K562 (cell line): Measurements from ENCODE around the gene SHLD1. TPM values are rescaled to one million over a fixed set of nuclear protein-coding genes. Genes with fewer than 3 reads are reported as not detected.

ENCODE experiments used
- ATAC-seq: fragments of 200-7000 bp; cut with Tn5 transposase; 3 replicates; pipeline ENCODE4 v1.9.1; 2020; ENCODE audit warnings: moderate library complexity
- BruUV-seq: library from RNA; stranded (reverse); fragments of 400-500 nt; replicated peaks from 2 replicates; lab custom pipeline; 2021; lab: Mats Ljungman, UMichigan
- CTCF ChIA-PET: fragments of 300-600 bp; formaldehyde crosslinking; extraction: SDS; loops from one replicate; lab custom pipeline; 2021; ENCODE audit warnings: low intra/inter-chr PET ratio; lab: Yijun Ruan, JAX
- POLR2A ChIA-PET: fragments of 300-600, 350-650 bp; sonication (Branson Sonifier 250); formaldehyde crosslinking; extraction: SDS; loops from one replicate; lab custom pipeline; 2021; ENCODE audit warnings: antibody characterized with exemption, inconsistent platforms; lab: Yijun Ruan, JAX
- DNase-seq, 4 experiments: peaks; one replicate each; pipeline versions ENCODE4 v3.0.0 to v3.0.0-alpha.2; 2011 to 2018; ENCODE audit warnings: low spot score in 3 of 4, mixed read lengths in 3 of 4; ENCODE audit errors: extremely low read depth in 1 of 4
- FAIRE-seq: peaks from 2 replicates; lab custom pipeline; 2011; peaks lifted over from hg19 to GRCh38; lab: Jason Lieb, UNC
- H2AFZ ChIP-seq: 2 replicates; pipeline ENCODE4 v1.6.0; 2011; ENCODE audit warnings: low read depth, low read length, control low read depth, inconsistent platforms
- H3K27ac ChIP-seq: fragments of 200-600 bp; 3 replicates; pipeline ENCODE4 v1.8.0; 2011; ENCODE audit warnings: low read depth, mild to moderate bottlenecking, control low read depth, inconsistent platforms, low read length, moderate library complexity, mixed read lengths; ENCODE audit errors: extremely low read depth
- H3K27me3 ChIP-seq, 2 experiments: fragments of 300-600 bp in 1 of 2; 2 replicates in 1 of 2; 3 replicates in 1 of 2; pipeline versions ENCODE4 v1.6.0 to v1.8.0; 2011; ENCODE audit warnings: inconsistent platforms in 2 of 2, low read length in 2 of 2, mild to moderate bottlenecking in 1 of 2, mixed read lengths in 1 of 2, moderate library complexity in 1 of 2; ENCODE audit not compliant: control insufficient read depth in 2 of 2, insufficient read depth in 2 of 2
- H3K36me3 ChIP-seq: fragments of 300-600 bp; 3 replicates; pipeline ENCODE4 v1.8.0; 2011; ENCODE audit warnings: mild to moderate bottlenecking, low read length, inconsistent platforms; ENCODE audit not compliant: control insufficient read depth, insufficient read depth
- H3K4me1 ChIP-seq, 2 experiments: fragments of 200-600 bp in 1 of 2; replicated peaks in 1 of 2; 2 replicates in 1 of 2; 3 replicates in 1 of 2; pipeline versions ENCODE4 v1.5.1 to v1.8.0; 2011; ENCODE audit warnings: inconsistent platforms in 2 of 2, low read length in 2 of 2, mild to moderate bottlenecking in 1 of 2, mixed read lengths in 1 of 2, moderate library complexity in 1 of 2; ENCODE audit not compliant: control insufficient read depth in 2 of 2, insufficient read depth in 2 of 2
- H3K4me2 ChIP-seq: 2 replicates; pipeline ENCODE4 v1.6.1; 2011; ENCODE audit warnings: low read length, control low read depth, inconsistent platforms, mixed read lengths; ENCODE audit not compliant: insufficient read depth
- H3K4me3 ChIP-seq: fragments of 200-600 bp; sonication (generic), shearing (Covaris generic); 2 replicates; pipeline ENCODE4 v1.5.1; 2016; ENCODE audit warnings: control low read depth, inconsistent platforms
- H3K79me2 ChIP-seq: fragments of 200-600 bp; 3 replicates; pipeline ENCODE4 v1.8.0; 2011; ENCODE audit warnings: low read length, inconsistent platforms; ENCODE audit not compliant: control insufficient read depth, insufficient read depth
- H3K9ac ChIP-seq, 2 experiments: 2 replicates each; pipeline versions ENCODE4 v1.6.0 to v1.6.1; 2011; ENCODE audit warnings: low read depth in 2 of 2, low read length in 2 of 2, control low read depth in 1 of 2, inconsistent platforms in 1 of 2, mild to moderate bottlenecking in 1 of 2, mixed read lengths in 1 of 2; ENCODE audit not compliant: insufficient read depth in 1 of 2
- H3K9me1 ChIP-seq: one replicate; pipeline ENCODE4 v1.6.0; 2011; ENCODE audit warnings: inconsistent platforms, mild to moderate bottlenecking, low read length, moderate library complexity; ENCODE audit not compliant: control insufficient read depth, insufficient read depth
- H3K9me3 ChIP-seq: replicated peaks from 2 replicates; pipeline ENCODE4 v1.5.1; 2011; ENCODE audit warnings: low read depth, low read length, inconsistent platforms; ENCODE audit not compliant: control insufficient read depth, insufficient read depth
- H4K20me1 ChIP-seq: replicated peaks from 2 replicates; pipeline ENCODE4 v1.6.1; 2011; ENCODE audit warnings: low read length, inconsistent platforms, mixed read lengths; ENCODE audit not compliant: control insufficient read depth, insufficient read depth
- CREM ChIP-seq: IDR thresholded peaks from 2 replicates; pipeline ENCODE4 v1.6.1; 2014; ENCODE audit warnings: antibody characterized with exemption, low read depth
- CTCF ChIP-seq, 3 experiments: IDR thresholded peaks in 2 of 3; conservative IDR thresholded peaks in 1 of 3; 2 replicates each; pipeline ENCODE4 v1.5.1; 2011 to 2012; ENCODE audit warnings: low read length in 3 of 3, mild to moderate bottlenecking in 3 of 3, control low read depth in 2 of 3, improper control_type of control experiment in 1 of 3, inconsistent platforms in 1 of 3, low read depth in 1 of 3, mixed read lengths in 1 of 3, moderate library complexity in 1 of 3; ENCODE audit not compliant: insufficient read depth in 2 of 3
- DIDO1 ChIP-seq: fragments of 450-650 bp; IDR thresholded peaks from 2 replicates; pipeline ENCODE4 v1.6.1; 2016; ENCODE audit warnings: low read depth, missing biosample characterization, missing genetic modification characterization
- EP400 ChIP-seq: fragments of 450-650 bp; IDR thresholded peaks from 2 replicates; pipeline ENCODE4 v1.6.1; 2017; ENCODE audit warnings: antibody characterized with exemption, mild to moderate bottlenecking, moderate library complexity
- FOXA3 ChIP-seq, 2 experiments: fragments of 450-650 bp in 1 of 2; sonication (generic) in 1 of 2; formaldehyde crosslinking; IDR thresholded peaks in 1 of 2; conservative IDR thresholded peaks in 1 of 2; 2 replicates each; pipeline versions ENCODE4 v1.4.0 to v1.8.0; 2020 to 2022; ENCODE audit warnings: mild to moderate bottlenecking in 2 of 2, missing genetic modification reagents in 1 of 2
- HMBOX1 ChIP-seq: sonication (generic); IDR thresholded peaks from 2 replicates; pipeline ENCODE4 v1.6.1; 2016
- MAZ ChIP-seq, 2 experiments: fragments of 450-650 bp in 1 of 2; sonication (generic) in 1 of 2; formaldehyde crosslinking; IDR thresholded peaks in 1 of 2; conservative IDR thresholded peaks in 1 of 2; 2 replicates each; pipeline versions ENCODE4 v1.4.0 to v1.5.0; 2020; ENCODE audit warnings: mild to moderate bottlenecking in 1 of 2, missing genetic modification reagents in 1 of 2
- MEF2A ChIP-seq: IDR thresholded peaks from 2 replicates; pipeline ENCODE4 v1.6.1; 2011; ENCODE audit warnings: low read depth, mild to moderate bottlenecking, low read length, moderate library complexity; ENCODE audit not compliant: control insufficient read depth
- RB1 ChIP-seq: fragments of 450-650 bp; IDR thresholded peaks from 2 replicates; pipeline ENCODE4 v1.6.1; 2017; ENCODE audit warnings: low read depth, mild to moderate bottlenecking
- SRSF3 ChIP-seq: fragments of 200-400 bp; formaldehyde crosslinking; IDR thresholded peaks from 2 replicates; pipeline ENCODE4 v1.6.1; 2016; ENCODE audit warnings: mild to moderate bottlenecking, low read length, moderate library complexity; ENCODE audit not compliant: insufficient read depth
- ZNF592 ChIP-seq: fragments of 450-650 bp; IDR thresholded peaks from 2 replicates; pipeline ENCODE4 v1.6.1; 2017; ENCODE audit warnings: antibody characterized with exemption, mild to moderate bottlenecking
- WGBS: fragments of 100-300 bp; shearing (Covaris generic); methylation state at CpG from one replicate; pipeline ENCODE4 v1.1.6; 2016; ENCODE audit warnings: low coverage, mixed read lengths; ENCODE audit not compliant: insufficient coverage; ENCODE audit errors: missing lambda C conversion rate; 5-methylcytosine and 5-hydroxymethylcytosine counted together
- in situ Hi-C: fragments of 300-500 bp; cut with MboI; formaldehyde crosslinking; loops from 4 replicates; pipeline ENCODE4 v1.15.0; 2018; ENCODE audit warnings: inconsistent platforms, mixed read lengths
- intact Hi-C: fragments of 100-400 bp; cut with micrococcal nuclease; formaldehyde crosslinking; loops from 2 replicates; pipeline ENCODE4 v1.14.2; 2022
- polyA plus RNA-seq, 8 experiments: library from polyadenylated mRNA; depleted of rRNA in 4 of 8; stranded (reverse) in 5 of 8; unstranded in 3 of 8; fragments of >200 nt; fragmentation: Nextera tagmentation in 2 of 8; fragmentation: Illumina TruSeq in 1 of 8; extraction: Ambion mirVana in 2 of 8; extraction: Trizol in 1 of 8; gene quantifications; 2 replicates each; pipeline versions ENCODE4 v1.2.1 to v1.2.3, GENCODE V29; 2011 to 2014; ENCODE audit warnings: inconsistent platforms in 1 of 8, missing spikeins in 1 of 8
- total RNA-seq, 7 experiments: library from RNA; depleted of rRNA in 6 of 7; stranded (reverse); fragments of >200 nt in 6 of 7; fragmentation: Illumina TruSeq in 2 of 7; extraction: Trizol in 2 of 7; gene quantifications; 2 replicates each; pipeline versions ENCODE4 v1.2.1 to v1.2.3, GENCODE V29; 2011 to 2021; ENCODE audit warnings: low replicate concordance in 1 of 7

Gene SHLD1
- total and polyA plus RNA-seq, 9 of the 15 experiments (the other 6 are each of a cell fraction or from before 2014, with no cell fraction given), result 3.7 to 21.6 (median 8.2) TPM

GRCh38 chr20:5788385-5788895 is 38.2 kb downstream of the SHLD1 start:
- ATAC-seq (peak; percentile 90), FAIRE-seq (peak; percentile 83), DNase-seq (peak; percentile 69 to 87 (median 73))
- ChIA-PET POLR2A (interaction anchor here (0.9 kb wide), 1 partner anchor 92 kb away, joined by 3 read pairs; no protein-coding TSS in a partner anchor), CTCF (interaction anchor here (0.6 to 1.9 kb wide), 5 partner anchors 32 to 259 kb away, joined by 4 to 24 read pairs (median 8); no protein-coding TSS in a partner anchor)
- Histone ChIP-seq H2AFZ (0 out of 2 replicates have a peak overlapping the region, but pooled peaks have one; percentile 20), H3K4me1 (peaks cover 16 to 24% of the 10 kb centered on the region in 2 experiments; a peak in 4 of 5 replicates), H3K9me3 (no peaks in the 10 kb centered on the region), H3K27me3 (no peaks in the 10 kb centered on the region), H3K79me2 (no peaks in the 10 kb centered on the region; the same call in 2 of the 3 replicates), H3K36me3 (peaks cover under 1% of the 10 kb centered on the region; the same call in 1 of the 3 replicates), H4K20me1 (no peaks in the 10 kb centered on the region), H3K4me2 (no peak overlapping the region), H3K4me3 (no peak overlapping the region), H3K9ac (no peak overlapping the region), H3K27ac (no peak overlapping the region), H3K9me1 (no peaks in the 10 kb centered on the region)
- intact Hi-C loops, result loop anchor here (1.0 to 10.0 kb wide), 8 partner anchors 36 to 289 kb away; partner anchors contain the start of gene SHLD1
- 4% methylated on average over 3 of the region's 3 CpGs for WGBS
- BruUV-seq, result no TSS peak
- in situ Hi-C loops, result loop anchor here (25.0 kb wide), 1 partner anchor 226 kb away; no protein-coding TSS in a partner anchor
- TF ChIP-seq CTCF (IDR thresholded peaks at IDR 0.05 in 2 of 3, conservative IDR thresholded peaks at IDR 0.05 in 1 of 3; ENCODE audit: insufficient read depth in 2 of 3, low read depth in 1 of 3, low read length in 3 of 3), result peak; percentile 73 to 97 (median 90)
- no peak for TF ChIP-seq MEF2A
- 0 out of 2 replicates have a peak, but pooled peaks have one; percentile 12 for TF ChIP-seq EP400
- peak; percentile 73 for TF ChIP-seq ZNF592
- no peak for TF ChIP-seq FOXA3 (CRISPR knock-in tag; conservative IDR thresholded peaks at IDR 0.05 in 1 of 2, IDR thresholded peaks at IDR 0.05 in 1 of 2)
- TF ChIP-seq SRSF3, result no peak
- TF ChIP-seq RB1, result peak; percentile 47; the same call in 1 of the 2 replicates
- TF ChIP-seq DIDO1, result no peak
- TF ChIP-seq HMBOX1, result 0 out of 2 replicates have a peak, but pooled peaks have one; percentile 22
- 0 out of 4 replicates have a peak, but pooled peaks of 1 of the 2 experiments have one; percentile 6 for TF ChIP-seq MAZ (CRISPR knock-in tag; conservative IDR thresholded peaks at IDR 0.05 in 1 of 2, IDR thresholded peaks at IDR 0.05 in 1 of 2)
- 0 out of 2 replicates have a peak, but pooled peaks have one; percentile 15 for TF ChIP-seq CREM
